Measurements from ENCODE around the gene RAPGEF4. TPM values are rescaled to one million over a fixed set of nuclear protein-coding genes. Genes with fewer than 3 reads are reported as not detected.

The RAPGEF4 gene
- total RNA-seq, 1 donor from 2014 or later, result 0.57 TPM

- H3K36me3 Mint-ChIP-seq (ENCODE audit: low read depth), result no peaks in the 10 kb centered on the region
- TF ChIP-seq, protein P1, sequence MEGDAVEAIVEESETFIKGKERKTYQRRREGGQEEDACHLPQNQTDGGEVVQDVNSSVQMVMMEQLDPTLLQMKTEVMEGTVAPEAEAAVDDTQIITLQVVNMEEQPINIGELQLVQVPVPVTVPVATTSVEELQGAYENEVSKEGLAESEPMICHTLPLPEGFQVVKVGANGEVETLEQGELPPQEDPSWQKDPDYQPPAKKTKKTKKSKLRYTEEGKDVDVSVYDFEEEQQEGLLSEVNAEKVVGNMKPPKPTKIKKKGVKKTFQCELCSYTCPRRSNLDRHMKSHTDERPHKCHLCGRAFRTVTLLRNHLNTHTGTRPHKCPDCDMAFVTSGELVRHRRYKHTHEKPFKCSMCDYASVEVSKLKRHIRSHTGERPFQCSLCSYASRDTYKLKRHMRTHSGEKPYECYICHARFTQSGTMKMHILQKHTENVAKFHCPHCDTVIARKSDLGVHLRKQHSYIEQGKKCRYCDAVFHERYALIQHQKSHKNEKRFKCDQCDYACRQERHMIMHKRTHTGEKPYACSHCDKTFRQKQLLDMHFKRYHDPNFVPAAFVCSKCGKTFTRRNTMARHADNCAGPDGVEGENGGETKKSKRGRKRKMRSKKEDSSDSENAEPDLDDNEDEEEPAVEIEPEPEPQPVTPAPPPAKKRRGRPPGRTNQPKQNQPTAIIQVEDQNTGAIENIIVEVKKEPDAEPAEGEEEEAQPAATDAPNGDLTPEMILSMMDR (IDR thresholded peaks at IDR 0.05), result no peak
- no peak overlapping the region for H3K27ac Mint-ChIP-seq (ENCODE audit: unreplicated experiment)
Observed at GRCh38 chr2:173043476-173043875, 307.8 kb downstream of the RAPGEF4 start.

GRCh38 chr2:173043897-173044519 is 308.4 kb downstream of the RAPGEF4 start:
- H3K4me1 Mint-ChIP-seq (ENCODE audit: low read depth), result peaks cover 31% of the 10 kb centered on the region
- H3K36me3 Mint-ChIP-seq (ENCODE audit: low read depth), result no peaks in the 10 kb centered on the region
- TF ChIP-seq, protein P1 (IDR thresholded peaks at IDR 0.05), result no peak
- no peak overlapping the region for H3K4me3 Mint-ChIP-seq (ENCODE audit: unreplicated experiment)
- no peak overlapping the region for H3K27ac Mint-ChIP-seq (ENCODE audit: unreplicated experiment)
- H3K27me3 Mint-ChIP-seq (ENCODE audit: low read depth), result no peaks in the 10 kb centered on the region
- H3K9me3 Mint-ChIP-seq (ENCODE audit: low read depth), result peaks cover 4% of the 10 kb centered on the region
- DNase-seq (ENCODE audit: low spot score), result no peak

More at GRCh38 chr2:173043476-173043875, 307.8 kb downstream of the RAPGEF4 start:
- Mint-ChIP-seq H3K9me3 (ENCODE audit: low read depth) (peaks cover 1% of the 10 kb centered on the region), H3K4me3 (ENCODE audit: unreplicated experiment) (no peak overlapping the region), H3K27me3 (ENCODE audit: low read depth) (no peaks in the 10 kb centered on the region), H3K4me1 (ENCODE audit: low read depth) (peaks cover 25% of the 10 kb centered on the region)
- no peak for DNase-seq (ENCODE audit: low spot score)

DNA sequence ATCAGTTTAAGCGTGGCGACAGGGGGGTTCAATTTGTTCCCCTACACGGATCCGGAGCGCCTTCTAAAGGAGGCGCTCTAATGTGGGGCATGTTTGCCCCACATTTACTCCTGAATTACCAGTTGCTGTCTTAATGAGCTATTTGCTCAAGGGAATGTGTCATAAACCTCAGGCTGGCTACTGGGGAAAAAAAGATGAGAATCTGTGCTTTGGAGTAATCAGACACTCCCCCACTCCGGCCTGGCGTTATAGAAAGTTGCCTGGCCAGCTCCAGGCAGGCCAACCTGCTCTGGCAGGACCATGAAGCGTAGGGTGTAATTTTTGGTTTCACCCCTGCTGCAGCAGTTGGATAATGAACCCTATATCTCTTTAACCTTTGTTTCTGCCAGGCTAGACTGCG is 309.0 kb downstream of the RAPGEF4 start:
- H3K4me3 Mint-ChIP-seq (ENCODE audit: unreplicated experiment), result no peak overlapping the region
- no peaks in the 10 kb centered on the region for H3K36me3 Mint-ChIP-seq (ENCODE audit: low read depth)
- H3K9me3 Mint-ChIP-seq (ENCODE audit: low read depth), result peaks cover 4% of the 10 kb centered on the region
- H3K27ac Mint-ChIP-seq (ENCODE audit: unreplicated experiment), result no peak overlapping the region
- H3K4me1 Mint-ChIP-seq (ENCODE audit: low read depth), result peaks cover 37% of the 10 kb centered on the region
- TF ChIP-seq, protein P1 (IDR thresholded peaks at IDR 0.05), result no peak
- no peak for DNase-seq (ENCODE audit: low spot score)
- H3K27me3 Mint-ChIP-seq (ENCODE audit: low read depth), result no peaks in the 10 kb centered on the region

DNA sequence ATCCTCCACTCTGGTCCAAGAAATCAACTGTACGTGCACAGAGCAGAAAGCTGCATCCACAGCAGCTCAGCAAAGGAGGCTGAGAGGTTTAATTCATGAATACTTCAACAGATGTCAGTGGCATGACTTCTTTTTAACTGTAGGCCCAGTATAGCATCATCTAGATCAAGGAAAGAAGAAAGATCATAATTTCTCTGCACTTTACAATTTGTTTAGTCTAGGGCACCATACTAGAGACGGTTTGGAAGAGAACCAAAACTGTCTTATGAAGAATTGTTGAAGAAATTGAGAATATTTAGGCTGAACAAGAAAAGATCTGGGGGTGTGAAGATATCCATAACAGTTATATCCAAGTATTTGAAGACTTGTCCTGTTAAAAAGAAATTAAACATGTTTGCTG is 309.5 kb downstream of the RAPGEF4 start:
- peaks cover 42% of the 10 kb centered on the region for H3K4me1 Mint-ChIP-seq (ENCODE audit: low read depth)
- no peak overlapping the region for H3K27ac Mint-ChIP-seq (ENCODE audit: unreplicated experiment)
- TF ChIP-seq, protein P1 (IDR thresholded peaks at IDR 0.05), result no peak
- H3K36me3 Mint-ChIP-seq (ENCODE audit: low read depth), result no peaks in the 10 kb centered on the region
- no peak for DNase-seq (ENCODE audit: low spot score)
- H3K9me3 Mint-ChIP-seq (ENCODE audit: low read depth), result peaks cover 4% of the 10 kb centered on the region
- H3K4me3 Mint-ChIP-seq (ENCODE audit: unreplicated experiment), result no peak overlapping the region
- H3K27me3 Mint-ChIP-seq (ENCODE audit: low read depth), result no peaks in the 10 kb centered on the region

DNA sequence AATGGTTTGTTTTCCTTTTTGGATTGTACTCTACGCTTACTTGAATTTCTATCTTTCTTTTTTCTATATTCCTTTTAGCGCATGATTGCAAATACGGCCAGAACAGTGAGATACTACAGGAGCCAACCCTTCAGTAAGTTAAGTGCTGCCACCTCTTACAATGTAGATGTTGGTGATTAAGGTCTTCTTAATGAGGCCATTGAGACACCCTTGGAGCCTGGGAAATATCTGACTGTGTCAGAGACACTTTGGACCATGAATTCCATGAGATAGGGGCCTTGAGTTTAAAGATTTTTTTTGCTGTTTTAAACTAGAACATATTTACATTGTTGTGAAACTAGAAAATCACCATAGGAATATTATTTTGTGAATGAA is 312.9 kb downstream of the RAPGEF4 start:
- no peak for DNase-seq (ENCODE audit: low spot score)
- no peaks in the 10 kb centered on the region for H3K27me3 Mint-ChIP-seq (ENCODE audit: low read depth)

More for the DNA sequence above, 312.9 kb downstream of the RAPGEF4 start:
- no peaks in the 10 kb centered on the region for H3K36me3 Mint-ChIP-seq (ENCODE audit: low read depth)
- H3K27ac Mint-ChIP-seq (ENCODE audit: unreplicated experiment), result peak overlapping the region; percentile 90
- H3K4me3 Mint-ChIP-seq (ENCODE audit: unreplicated experiment), result no peak overlapping the region
- H3K9me3 Mint-ChIP-seq (ENCODE audit: low read depth), result peaks cover 4% of the 10 kb centered on the region
- peaks cover 55% of the 10 kb centered on the region for H3K4me1 Mint-ChIP-seq (ENCODE audit: low read depth)
- TF ChIP-seq, protein P1 (IDR thresholded peaks at IDR 0.05), result no peak
